GM12891 (cell line): ENCODE results near the gene RNF150.

Experiments
- POLR2A ChIP-seq: IDR thresholded peaks from 2 replicates; pipeline ENCODE4 v1.6.1; 2011; ENCODE audit warnings: low read depth, low read length, control low read depth
- POLR2AphosphoS5 ChIP-seq: IDR thresholded peaks from 2 replicates; pipeline ENCODE4 v1.6.1; 2011; ENCODE audit warnings: low read depth, low read length, control low read depth
- POU2F2 ChIP-seq: IDR thresholded peaks from 2 replicates; pipeline ENCODE4 v1.6.1; 2011; ENCODE audit warnings: low read depth, mild to moderate bottlenecking, control low read depth, low read length, moderate library complexity

DNA sequence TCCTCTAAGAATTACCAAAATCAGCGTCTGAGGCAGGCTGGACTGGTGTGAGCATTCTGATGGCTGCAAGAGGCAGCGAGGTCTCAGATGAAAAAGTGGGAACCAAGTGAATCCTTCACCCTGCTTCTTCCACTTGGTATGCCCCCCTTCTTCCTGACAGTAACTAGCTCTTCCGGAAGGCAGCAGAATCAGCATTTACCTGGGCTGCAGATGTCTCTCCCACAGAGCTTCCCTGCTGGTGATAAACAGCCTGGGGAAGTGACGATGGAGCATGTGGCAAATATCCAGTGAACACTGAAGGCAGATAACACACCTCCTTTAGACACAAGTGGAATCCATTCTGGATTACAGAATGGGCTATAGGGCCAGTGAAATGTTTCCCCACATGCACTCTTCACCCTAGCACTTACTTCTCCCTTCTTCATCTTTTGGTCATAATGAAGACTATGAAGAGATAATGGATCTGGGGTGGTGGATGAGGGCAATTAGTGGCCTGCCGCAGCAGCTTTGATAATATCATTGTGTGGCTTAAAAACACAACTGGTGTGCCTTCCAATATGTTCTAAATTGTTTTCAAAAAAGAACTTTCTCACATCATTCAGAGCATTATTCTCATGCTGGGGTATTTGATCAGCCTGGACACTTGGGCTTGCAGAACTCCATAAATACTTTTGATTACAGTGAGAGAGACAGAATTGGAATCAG is 316.3 kb downstream of the RNF150 start:
- no peak for TF ChIP-seq POLR2A
- no peak for TF ChIP-seq POLR2AphosphoS5
- no peak for TF ChIP-seq POU2F2
